Left colon (tissue), 2 donors: Measurements from ENCODE around the gene TRPC4. TPM values are rescaled to one million over a fixed set of nuclear protein-coding genes. Genes with fewer than 3 reads are reported as not detected.

Experiments used
- ATAC-seq: fragments of 200-7000 bp; cut with Tn5 transposase; one replicate; pipeline ENCODE4 v1.9.1; 2020; ENCODE audit warnings: mild to moderate bottlenecking, moderate library complexity
- DNase-seq, 2 donors: peaks; one replicate each; pipeline ENCODE4 v3.0.0-alpha.2; 2020
- intact Hi-C, 2 donors: fragments of 100-400 bp; cut with DNase I in 1 of 2; cut with micrococcal nuclease in 1 of 2; formaldehyde crosslinking; loops; one replicate each; pipeline versions ENCODE4 v1.11.2 to v1.14.0; 2022; cut with DNase I, micrococcal nuclease
- long read RNA-seq: library from polyadenylated mRNA; unstranded; transcript quantifications from one replicate; pipeline ENCODE4 v2.0.0, GENCODE V29; 2021
- total RNA-seq, 2 donors: library from RNA; stranded (reverse); fragmentation: NEBNext Ultra II Directional; extraction: Animal tissue kit (Norgen Biotek cat#: 25700); gene quantifications; one replicate each; pipeline ENCODE4 v1.2.1, GENCODE V29; 2021
- donor health status: DM: no; HTN: no; CAD: no.
- donor health status: DM: yes; HTN: yes; CAD: no.

TRPC4 gene
- under 1 TPM; 0.24 to 0.56 TPM for total RNA-seq
- long read RNA-seq, result 0 reads

DNA sequence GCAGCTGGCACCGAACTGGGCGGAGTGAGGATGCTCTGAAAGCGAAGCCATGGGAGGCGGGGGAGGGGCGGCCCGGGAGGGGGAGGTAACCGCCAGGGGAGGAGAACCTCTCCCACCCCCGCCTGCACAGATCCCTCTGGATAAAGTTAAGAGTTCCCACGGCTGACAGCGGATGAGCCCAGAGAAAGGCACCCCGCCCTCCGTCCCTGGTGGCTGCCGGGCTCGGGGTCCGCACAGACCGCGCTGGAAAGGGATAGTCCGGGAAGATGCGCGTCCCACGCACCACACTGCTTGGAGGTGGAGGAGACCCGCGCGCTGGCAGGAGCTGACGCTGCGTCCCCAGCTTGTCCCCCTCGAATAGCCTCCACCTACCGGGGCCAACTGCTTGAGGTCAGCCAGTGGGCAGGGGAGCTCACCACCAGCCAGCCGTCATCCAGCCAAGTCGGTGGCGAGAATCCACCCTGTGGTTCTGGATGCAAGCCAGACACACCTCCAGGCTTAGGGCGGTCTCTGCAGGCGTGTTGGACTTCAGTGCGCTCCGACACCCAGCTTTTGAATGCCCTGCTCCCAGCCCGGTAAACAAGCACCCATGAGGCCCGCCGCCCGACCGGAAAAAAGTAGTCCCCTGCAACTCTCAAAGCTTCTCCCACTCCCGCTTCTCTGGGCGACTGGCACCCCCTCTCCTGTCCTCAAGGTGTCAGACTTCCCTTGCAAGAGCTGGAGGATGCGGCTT, at the start of gene TRPC4:
TRPC4 (minus strand) TSS at position 17 of the 733 bp plus-strand sequence. CDS start 86,439 bp downstream, outside the sequence.
- DNase-seq (peak; percentile 16 to 27), ATAC-seq (peak; percentile 45)
- intact Hi-C loops, result no loop called here

DNA sequence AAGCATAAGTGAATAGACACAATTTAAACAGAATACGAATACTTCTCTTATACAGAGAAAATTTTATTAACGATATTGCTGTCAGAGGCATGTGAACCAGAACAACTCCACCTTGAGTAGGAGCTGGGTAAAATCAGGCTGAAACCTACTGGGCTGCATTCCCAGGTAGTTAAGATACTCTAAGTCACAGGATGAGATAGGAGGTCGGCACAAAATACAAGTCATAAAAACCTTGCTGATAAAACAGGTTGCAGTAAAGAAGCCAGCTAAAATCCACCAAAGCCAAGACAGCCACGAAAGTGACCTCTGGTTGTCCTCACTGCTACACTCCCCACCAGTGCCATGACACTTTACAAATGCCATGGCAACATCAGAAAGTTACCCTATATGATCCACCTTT, 49.2 kb upstream of the TRPC4 start:
- intact Hi-C loops, result no loop called here
- DNase-seq, result no peak
- ATAC-seq, result no peak

DNA sequence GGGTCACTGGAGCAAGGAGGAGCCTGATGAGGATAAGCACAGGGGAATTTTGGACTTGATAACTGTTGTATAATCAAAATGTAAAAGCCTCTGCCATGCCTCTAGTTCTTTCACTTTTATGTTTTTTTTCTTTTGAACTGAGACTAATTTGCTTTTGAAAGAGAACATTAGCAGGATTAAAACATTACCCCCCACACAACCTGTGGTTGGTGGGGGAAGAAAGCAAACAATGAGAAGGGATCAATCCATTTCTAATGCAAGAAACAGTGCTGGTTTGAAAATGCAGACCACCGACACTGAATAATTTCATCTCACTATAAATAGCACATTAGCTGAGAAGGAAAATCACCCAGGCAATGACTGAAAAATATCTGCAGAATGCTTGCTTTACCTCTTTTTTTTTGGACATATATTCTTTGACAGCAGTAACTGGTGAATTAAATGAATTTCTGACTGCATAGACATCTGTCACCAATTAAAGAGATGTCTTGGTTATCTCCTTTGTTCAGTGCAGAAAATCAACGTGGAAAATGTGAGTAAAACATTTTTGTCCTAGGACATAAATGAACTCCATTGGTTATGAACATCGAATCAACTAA, 48.6 kb upstream of the TRPC4 start:
- DNase-seq, result no peak
- intact Hi-C loops, result no loop called here
- no peak for ATAC-seq

DNA sequence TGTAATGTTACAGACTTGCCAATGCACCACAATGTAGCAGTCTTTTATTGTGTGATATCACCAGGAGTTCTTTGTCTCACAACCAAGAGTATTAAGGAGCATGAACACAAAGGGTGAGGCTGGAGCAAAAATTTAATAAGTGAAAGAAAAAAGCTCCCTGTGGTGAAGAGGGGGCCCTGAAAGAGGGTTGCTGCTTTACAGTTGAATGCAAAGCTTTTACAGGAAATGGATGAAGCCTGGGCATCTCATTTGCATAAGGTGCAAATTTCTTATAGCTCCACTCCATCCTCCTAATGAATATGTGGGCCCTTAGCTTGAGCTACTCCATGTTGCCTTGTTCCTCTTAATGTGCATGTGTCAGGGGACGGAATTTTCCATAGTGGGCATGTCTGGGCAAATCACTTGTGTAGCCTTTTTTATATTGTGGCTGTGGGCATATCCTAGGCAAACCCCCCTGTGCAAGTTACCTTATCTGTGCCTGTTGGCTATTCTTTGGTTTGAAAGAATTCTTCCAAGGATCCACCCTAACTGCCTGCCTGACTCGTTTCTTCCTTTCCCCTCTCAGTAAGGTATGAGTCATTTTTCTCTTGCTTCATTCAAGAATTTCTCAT, 45.3 kb upstream of the TRPC4 start:
- ATAC-seq, result no peak
- intact Hi-C loops, result no loop called here
- DNase-seq, result no peak

DNA sequence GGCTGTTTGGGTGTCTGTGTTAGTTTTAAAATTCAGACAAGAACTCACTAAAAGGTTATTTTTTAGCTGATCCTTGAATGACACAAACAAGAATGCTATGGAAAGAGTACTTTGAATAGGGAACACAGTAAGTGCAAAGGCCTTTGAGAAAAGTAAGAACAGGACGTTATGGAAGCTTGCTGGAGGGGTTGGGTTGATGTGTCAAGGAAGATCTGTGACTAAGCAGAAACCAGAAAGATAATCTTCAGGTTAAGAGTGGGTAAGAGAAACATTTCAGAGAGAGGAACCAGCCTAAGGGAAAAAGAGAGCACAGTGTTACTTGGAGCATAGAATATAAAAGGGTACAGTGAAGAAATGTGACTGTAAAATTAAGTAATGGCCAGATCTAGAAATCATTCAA, 41.2 kb upstream of the TRPC4 start:
- DNase-seq (no peak), ATAC-seq (no peak)
- intact Hi-C loops, result no loop called here

DNA sequence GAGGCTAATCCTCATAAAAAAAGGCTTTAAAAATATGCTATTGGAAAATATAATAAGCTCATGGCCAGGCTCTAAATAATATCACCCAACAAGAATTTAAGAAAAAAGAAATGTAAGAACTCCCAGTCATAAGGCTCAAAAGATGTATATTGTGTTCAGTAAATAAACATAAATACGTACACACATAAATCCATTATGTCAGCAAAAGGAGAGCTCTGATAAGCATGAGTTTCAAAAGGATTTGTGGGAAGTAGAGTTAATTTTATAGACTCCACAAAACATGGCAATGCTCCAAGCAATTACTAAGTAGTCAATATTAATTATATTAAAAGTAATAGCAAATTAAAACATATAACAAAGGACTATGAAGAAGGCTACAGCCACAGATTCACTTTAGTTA, 37.3 kb upstream of the TRPC4 start:
- DNase-seq, result no peak
- no peak for ATAC-seq
- intact Hi-C loops, result no loop called here

DNA sequence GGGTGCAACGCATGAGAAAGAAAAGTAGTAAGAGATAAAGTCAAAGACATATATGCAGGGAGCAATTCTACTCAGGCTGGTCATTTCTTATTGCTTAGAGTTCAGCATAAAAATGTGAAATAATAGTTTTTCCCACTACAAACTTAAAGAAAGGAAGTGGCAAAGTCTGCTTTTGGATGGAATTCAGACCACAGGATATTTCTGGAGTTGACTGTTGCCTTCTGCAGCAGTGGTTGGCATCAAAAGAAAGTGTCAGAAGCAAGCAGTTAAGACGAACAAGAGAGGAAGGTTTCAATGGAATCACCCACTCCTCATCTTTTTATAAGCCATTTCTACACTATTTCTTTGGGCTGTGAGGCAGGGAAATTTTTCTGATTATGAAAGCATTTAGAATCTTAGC, 36.2 kb upstream of the TRPC4 start:
- intact Hi-C loops, result no loop called here
- DNase-seq, result no peak
- ATAC-seq, result no peak

DNA sequence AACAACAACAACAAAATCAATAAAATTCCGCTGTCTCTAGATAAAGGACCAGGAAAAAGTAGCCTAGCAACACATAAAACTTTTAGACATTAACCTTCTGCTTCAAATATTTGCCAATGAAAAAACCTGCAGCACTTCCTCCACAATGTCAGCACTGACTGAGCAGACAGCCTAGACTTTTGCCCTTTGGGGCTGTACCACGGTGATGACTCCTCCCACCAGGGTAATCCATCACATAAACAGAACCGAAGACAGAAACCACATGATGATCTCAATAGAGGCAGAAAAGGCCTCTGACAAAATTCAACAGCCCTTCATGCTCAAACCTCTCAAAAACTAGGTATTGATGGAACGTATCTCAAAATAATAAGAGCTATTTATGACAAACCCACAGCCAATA, 30.2 kb upstream of the TRPC4 start:
- intact Hi-C loops, result no loop called here

DNA sequence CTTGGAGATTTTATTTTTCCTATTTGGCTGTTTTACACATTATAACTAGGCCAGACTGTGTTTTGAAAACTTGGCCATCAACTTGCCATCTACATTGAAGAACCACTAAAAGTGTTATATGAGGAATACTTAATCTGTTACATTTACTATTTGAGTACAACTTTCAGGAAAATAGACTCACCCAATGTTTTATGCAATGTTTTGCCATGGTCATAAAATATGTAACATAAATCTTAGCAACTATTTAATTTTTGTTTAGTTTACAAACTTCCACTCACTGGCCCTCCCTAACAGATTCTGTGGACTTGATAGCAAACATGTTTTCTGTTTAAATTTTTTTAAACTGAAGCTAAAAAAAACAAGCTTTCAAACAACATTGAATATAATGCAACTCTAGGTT, 23.7 kb upstream of the TRPC4 start:
- ATAC-seq, result no peak
- intact Hi-C loops, result no loop called here

More for the DNA sequence above, 30.2 kb upstream of the TRPC4 start:
- ATAC-seq (peak; percentile 60), DNase-seq (no peak)

DNA sequence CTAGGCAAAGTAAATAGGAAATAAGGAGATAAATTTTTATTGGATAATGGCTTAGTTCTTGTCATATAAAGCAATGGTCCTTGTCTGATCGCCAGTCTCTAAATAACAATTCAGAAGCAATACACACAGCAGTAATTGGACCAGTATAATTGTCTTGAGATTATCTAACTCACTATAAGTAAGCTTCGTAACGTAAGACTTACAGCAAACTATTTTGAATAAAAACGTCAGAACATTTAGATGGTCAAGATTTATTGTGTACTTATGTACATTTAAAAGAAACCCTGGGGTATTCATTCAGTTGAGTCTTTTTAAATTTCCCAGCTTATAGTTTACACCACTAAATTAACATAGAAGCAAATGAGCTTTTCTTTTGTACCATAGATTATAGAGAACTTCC, 20.2 kb upstream of the TRPC4 start:
- no peak for DNase-seq
- intact Hi-C loops, result no loop called here
- no peak for ATAC-seq

More for the DNA sequence above, 23.7 kb upstream of the TRPC4 start:
- no peak for DNase-seq

DNA sequence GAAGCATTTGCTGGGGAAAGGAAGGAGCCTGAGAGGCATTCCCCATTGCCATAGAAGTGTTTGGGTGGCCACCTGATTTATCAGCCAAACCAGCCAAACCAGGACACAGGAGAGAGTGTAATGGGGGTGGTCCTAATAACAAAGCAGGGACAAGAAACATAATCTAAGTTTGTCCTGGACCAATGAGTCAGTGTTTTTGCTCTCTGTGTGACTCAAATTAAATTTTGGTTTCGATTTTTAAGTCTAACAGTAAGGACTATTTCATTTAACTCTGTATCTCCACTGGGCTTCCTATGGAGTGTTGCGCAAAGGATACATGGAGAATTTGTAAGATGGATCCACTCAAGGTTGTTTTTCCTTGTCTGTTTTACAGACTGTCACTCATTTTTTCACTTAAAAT, 19.5 kb upstream of the TRPC4 start:
- ATAC-seq (no peak), DNase-seq (no peak)
- intact Hi-C loops, result no loop called here

DNA sequence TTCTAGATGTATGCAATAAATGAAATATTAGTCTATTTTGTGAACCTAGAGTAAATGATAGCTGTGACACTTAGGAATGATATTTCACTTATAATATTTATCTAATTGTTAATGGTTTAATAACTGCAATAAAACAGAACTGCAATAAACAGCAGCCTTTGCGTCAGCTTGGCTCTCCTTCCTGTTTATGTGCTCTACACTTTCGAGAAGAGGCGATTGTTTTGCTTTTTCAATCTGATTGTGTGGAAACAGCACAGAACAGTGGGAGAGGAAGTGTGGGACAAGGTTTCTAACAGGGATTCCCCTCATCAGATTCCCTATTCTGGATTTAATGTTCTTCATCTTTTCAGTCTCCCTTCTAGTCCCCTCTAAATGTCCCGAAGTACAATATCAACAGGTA, 17.3 kb upstream of the TRPC4 start:
- intact Hi-C loops, result no loop called here
- DNase-seq (no peak), ATAC-seq (no peak)

DNA sequence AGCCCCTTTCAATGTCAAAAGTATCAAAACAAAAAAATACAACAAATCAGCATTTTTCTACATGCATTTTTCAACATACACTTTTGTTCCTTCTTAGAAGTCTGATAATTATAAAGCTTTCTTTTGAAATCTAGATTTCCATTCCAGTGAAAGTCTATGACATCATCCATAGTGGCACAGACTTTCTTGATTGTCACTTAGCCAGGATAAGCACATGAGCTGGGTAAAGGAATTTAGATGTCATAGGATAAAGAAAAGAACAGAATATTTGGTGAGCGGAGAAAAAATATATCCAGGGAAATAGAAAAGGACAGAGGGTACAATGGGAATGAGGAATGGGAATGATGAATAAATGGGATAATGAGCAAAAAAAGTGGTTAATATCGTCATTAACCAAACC, 15.1 kb upstream of the TRPC4 start:
- no peak for ATAC-seq
- no peak for DNase-seq
- intact Hi-C loops, result no loop called here

DNA sequence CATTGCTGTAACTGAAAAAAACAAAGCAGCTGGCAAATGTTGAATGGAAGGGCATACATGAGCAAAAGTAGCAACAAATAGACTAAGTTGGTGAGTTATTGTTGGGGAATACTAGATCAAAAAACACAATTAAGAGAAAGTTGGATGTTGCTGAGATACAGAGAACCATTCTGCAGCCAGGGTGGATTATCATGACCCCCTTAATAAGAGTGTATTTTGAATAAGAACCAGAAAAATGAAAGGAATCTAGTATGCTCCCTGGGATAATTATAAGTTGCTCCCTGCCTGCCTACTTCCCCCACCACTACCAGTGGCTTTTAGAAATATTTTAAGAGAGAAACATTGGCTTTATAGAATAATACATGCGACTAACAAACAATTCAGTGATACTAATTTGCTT, 14.5 kb upstream of the TRPC4 start:
- ATAC-seq (no peak), DNase-seq (no peak)
- intact Hi-C loops, result no loop called here

DNA sequence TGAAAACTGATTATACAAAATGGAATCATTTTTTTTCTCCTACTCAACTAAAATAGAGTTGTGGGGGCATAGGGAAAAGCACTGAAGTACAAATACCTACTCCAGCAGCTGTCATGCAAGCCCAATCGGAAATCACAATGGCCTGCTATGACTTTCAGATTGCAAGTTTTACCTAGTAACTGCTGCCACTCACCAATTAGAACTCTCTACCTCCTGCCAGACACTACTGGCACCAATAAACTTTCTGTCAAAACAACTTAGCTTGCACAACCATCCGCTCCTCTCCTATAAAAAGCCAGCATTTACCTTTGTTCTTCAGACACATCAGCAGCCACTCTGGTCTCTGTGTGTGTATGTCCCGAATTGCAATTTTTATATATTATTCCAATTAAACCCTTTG, 9.3 kb upstream of the TRPC4 start:
- intact Hi-C loops, result no loop called here

DNA sequence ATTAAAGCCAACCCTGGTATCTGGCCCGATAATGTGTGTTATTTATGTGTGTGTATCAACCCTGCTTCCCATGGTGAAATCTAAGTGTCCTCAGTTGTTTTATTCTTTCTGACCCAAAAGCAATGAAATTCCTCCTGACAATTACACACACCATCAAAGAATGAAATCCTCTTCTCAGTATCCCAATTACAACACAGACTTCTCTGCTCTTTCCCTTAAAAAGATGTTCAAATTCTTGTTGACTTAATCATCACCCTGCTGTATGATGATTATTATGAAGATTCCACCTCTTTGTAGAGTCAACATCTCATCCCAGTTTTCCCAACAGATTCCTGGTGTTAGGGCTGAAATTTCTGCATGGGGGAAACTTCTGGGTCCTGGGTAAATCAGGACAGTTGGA, 8.9 kb upstream of the TRPC4 start:
- intact Hi-C loops, result no loop called here
- DNase-seq, result no peak
- ATAC-seq, result no peak

More for the DNA sequence above, 9.3 kb upstream of the TRPC4 start:
- no peak for ATAC-seq
- no peak for DNase-seq

DNA sequence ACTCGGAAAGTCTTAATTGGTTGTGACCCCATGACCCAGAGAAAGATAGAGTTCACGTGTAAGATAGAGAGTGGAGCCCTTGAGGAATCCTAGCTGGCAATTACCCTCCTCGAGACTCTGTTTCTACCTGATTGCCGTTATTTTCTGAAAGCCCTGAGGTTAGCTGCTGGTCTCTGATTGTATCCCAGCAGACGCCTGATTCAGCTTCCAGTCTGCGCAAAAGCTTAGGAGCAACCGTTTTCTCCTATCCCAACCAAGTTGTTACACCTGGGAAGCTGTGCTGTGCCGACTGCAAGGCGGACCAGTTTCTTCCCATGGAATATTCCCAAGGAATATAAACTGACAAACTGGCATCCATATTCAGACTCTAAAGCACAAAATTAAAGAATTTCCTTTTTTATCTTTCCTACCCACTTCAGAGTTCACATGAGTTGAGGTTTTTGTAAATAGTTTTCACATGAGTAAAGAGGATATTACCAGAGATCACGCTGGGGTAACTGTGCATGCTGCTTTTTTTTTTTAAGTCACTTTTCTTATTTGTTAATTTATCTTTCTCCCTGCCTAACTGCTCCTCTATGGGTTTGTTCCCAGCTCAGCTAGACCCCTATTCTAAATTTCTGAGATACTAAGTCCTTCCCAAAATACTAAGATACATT, 1.5 kb upstream of the TRPC4 start:
- ATAC-seq (no peak), DNase-seq (no peak)
- intact Hi-C loops, result no loop called here

DNA sequence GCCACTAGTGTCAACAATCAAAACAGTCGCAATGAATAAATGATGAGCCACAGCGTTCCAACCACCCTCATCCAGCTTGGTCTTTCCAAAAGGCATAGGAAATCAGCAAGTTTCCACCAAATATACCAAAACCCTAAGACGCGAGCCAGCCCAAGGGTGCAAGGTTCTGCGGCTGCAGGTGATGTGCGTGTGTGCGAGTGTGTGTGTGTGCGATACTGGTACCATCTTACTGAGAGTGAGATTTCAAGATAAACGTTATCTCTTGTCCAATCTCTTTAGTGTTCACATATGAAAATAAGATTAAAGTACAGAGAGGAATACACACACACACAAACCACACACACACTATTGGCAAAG, 895 bp upstream of the TRPC4 start:
- DNase-seq (no peak), ATAC-seq (no peak)
- intact Hi-C loops, result no loop called here

DNA sequence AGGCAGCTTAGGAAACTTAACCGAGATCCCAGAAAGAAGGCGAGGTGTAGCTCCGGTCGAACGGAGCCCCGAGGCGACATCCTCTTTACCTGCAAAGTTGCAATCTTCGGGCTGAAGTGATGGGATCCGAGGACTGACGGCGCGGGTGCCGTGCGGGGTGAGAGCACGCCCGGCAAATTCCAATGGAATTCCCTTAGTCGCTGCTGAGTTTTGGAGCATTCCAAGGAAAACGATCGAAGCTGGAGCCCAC, 141 bp downstream of the TRPC4 start:
- intact Hi-C loops, result no loop called here
- ATAC-seq (no peak), DNase-seq (no peak)
